ENCODE measurements around the gene PTPRD. TPM values are rescaled to one million over a fixed set of nuclear protein-coding genes. Genes with fewer than 3 reads are reported as not detected.

PTPRD gene
- total and polyA plus RNA-seq, 3 experiments from 2014 or later, result 0.02 to 0.04 TPM; not detected in 1

DNA sequence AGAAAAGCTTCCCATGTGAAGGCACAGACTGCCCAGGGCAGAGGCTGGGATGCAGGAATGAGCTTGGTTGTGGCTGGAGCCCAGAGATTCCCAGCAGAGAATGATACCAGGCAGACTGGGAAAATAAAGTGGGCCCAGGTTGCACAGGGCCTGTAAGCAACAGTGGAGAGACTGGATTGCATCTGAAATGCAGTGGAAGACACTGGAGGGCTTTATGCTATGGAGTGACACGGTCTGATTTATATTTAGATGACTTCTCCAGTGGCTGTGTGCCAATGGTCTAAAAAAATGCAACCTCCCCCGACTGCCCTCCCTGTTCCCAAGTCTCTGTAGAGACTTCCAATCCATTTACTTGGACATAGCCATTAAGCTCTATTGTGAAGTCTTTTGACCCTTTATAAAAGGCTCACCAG, 1862.2 kb downstream of the PTPRD start:
- CTCF ChIA-PET, result no interaction called here
- peaks cover 0 to 2% of the 10 kb centered on the region in 2 donors for H3K27me3 Mint-ChIP-seq

DNA sequence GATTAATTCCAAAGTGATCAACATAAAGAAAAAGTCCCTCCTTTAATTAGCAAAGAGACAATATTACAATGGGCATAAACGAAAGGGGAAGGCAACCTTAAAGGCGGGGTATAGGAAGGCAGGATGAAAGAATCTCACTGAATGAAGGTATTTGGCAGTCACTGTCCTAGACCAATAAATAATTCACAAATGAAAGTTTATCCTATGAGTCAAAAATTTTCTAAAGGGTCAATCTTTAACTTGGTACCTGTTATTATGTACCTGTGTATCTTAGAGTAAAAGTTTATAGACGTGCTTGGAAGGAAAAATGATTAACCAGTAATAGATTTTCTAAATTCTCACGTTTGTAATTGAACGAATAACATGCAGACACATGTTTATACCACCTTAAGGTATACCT, 1867.5 kb downstream of the PTPRD start:
- no peak overlapping the region for H3K4me3 Mint-ChIP-seq
- no peaks in the 10 kb centered on the region for H3K36me3 ChIP-seq (ENCODE audit: insufficient read depth, low read length)
- H3K27ac Mint-ChIP-seq, result no peak overlapping the region
- no peaks in the 10 kb centered on the region for H3K36me3 Mint-ChIP-seq
- H3K27me3 ChIP-seq (ENCODE audit: insufficient read depth, low read length, poor library complexity, severe bottlenecking), result no peaks in the 10 kb centered on the region
- H3K27ac ChIP-seq (ENCODE audit: low read depth, low read length), result no peak overlapping the region
- DNase-seq, result no peak
- ChIA-PET CTCF (no interaction called here), POLR2A (no interaction called here)
- H3K4me1 ChIP-seq (ENCODE audit: insufficient read depth, low read length), result no peaks in the 10 kb centered on the region
- H3K4me3 ChIP-seq (ENCODE audit: low read length), result no peak overlapping the region
- H3K9me3 Mint-ChIP-seq, result peaks cover 0 to 2% (median 0%) of the 10 kb centered on the region in 5 donors
- no peaks in the 10 kb centered on the region for H3K27me3 Mint-ChIP-seq
- no peaks in the 10 kb centered on the region for H3K4me1 Mint-ChIP-seq
- no peaks in the 10 kb centered on the region for H3K9me3 ChIP-seq (ENCODE audit: low read length)

More for the DNA sequence above, 1862.2 kb downstream of the PTPRD start:
- Histone ChIP-seq H3K36me3 (ENCODE audit: insufficient read depth, low read length) (no peaks in the 10 kb centered on the region), H3K4me3 (ENCODE audit: low read length) (no peak overlapping the region), H3K27ac (ENCODE audit: low read depth, low read length) (no peak overlapping the region), H3K27me3 (ENCODE audit: insufficient read depth, low read length, poor library complexity, severe bottlenecking) (no peaks in the 10 kb centered on the region), H3K4me1 (ENCODE audit: insufficient read depth, low read length) (no peaks in the 10 kb centered on the region), H3K9me3 (ENCODE audit: low read length) (no peaks in the 10 kb centered on the region)
- no peaks in the 10 kb centered on the region for H3K36me3 Mint-ChIP-seq
- H3K27ac Mint-ChIP-seq, result no peak overlapping the region
- POLR2A ChIA-PET, result no interaction called here
- no peaks in the 10 kb centered on the region for H3K4me1 Mint-ChIP-seq
- DNase-seq, result no peak
- H3K9me3 Mint-ChIP-seq, result peaks cover 0 to 2% (median 0%) of the 10 kb centered on the region in 5 donors
- no peak overlapping the region for H3K4me3 Mint-ChIP-seq

DNA sequence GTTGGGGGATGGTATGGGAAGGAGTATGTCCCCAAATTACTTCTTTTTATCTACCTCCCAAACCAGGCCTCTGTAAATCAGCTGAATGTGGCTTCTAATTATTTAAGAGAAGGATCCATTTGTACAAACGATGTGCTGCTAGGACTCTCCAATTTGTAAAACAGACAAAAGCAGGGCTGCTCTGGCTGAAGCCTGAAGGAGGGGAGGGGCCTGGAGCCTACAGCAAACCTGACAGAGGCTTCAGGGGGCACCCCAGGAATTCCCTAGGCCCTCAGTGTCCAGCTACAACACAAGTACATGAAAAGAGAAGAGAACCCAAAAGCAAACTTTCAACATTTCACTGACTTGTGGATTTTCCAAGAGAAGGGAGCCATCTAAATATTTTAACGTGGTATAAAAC, 1873.9 kb downstream of the PTPRD start:
- CTCF ChIA-PET, result no interaction called here
- Histone ChIP-seq H3K27ac (ENCODE audit: low read depth, low read length) (no peak overlapping the region), H3K4me3 (ENCODE audit: low read length) (no peak overlapping the region), H3K36me3 (ENCODE audit: insufficient read depth, low read length) (no peaks in the 10 kb centered on the region), H3K4me1 (ENCODE audit: insufficient read depth, low read length) (no peaks in the 10 kb centered on the region), H3K27me3 (ENCODE audit: insufficient read depth, low read length, poor library complexity, severe bottlenecking) (no peaks in the 10 kb centered on the region), H3K9me3 (ENCODE audit: low read length) (no peaks in the 10 kb centered on the region)
- POLR2A ChIA-PET, result no interaction called here
- Mint-ChIP-seq H3K27me3 (no peaks in the 10 kb centered on the region), H3K36me3 (no peaks in the 10 kb centered on the region), H3K4me3 (no peak overlapping the region), H3K27ac (no peak overlapping the region), H3K4me1 (no peaks in the 10 kb centered on the region), H3K9me3 (peaks cover 0 to 3% (median 0%) of the 10 kb centered on the region in 5 donors)
- no peak for DNase-seq

DNA sequence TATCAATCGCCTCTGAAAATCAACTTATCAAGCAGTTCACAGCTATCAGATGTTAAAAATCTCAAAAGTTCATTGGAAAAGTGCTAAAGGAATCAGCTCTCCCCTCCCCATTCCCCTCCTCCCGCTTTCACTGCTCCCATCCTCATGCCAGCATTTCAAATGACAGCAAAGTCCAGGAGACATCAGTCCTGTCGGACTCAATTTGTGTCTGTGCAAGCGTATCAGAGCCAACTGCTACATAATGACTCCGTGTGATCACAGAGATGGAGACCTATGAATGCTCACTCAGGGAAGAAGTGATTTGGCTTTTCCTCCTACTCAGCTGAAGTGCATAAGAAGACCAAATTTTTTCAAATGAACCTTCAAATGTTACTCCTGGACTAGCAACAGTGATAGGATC, 1876.0 kb downstream of the PTPRD start:
- Mint-ChIP-seq H3K36me3 (no peaks in the 10 kb centered on the region), H3K9me3 (peaks cover 0 to 3% (median 0%) of the 10 kb centered on the region in 5 donors), H3K27ac (no peak overlapping the region), H3K27me3 (no peaks in the 10 kb centered on the region), H3K4me3 (no peak overlapping the region), H3K4me1 (no peaks in the 10 kb centered on the region)
- DNase-seq, result no peak
- POLR2A ChIA-PET, result no interaction called here
- no peaks in the 10 kb centered on the region for H3K36me3 ChIP-seq (ENCODE audit: insufficient read depth, low read length)
- H3K27ac ChIP-seq (ENCODE audit: low read depth, low read length), result no peak overlapping the region
- no peak overlapping the region for H3K4me3 ChIP-seq (ENCODE audit: low read length)
- no peaks in the 10 kb centered on the region for H3K4me1 ChIP-seq (ENCODE audit: insufficient read depth, low read length)
- CTCF ChIA-PET, result no interaction called here
- no peaks in the 10 kb centered on the region for H3K9me3 ChIP-seq (ENCODE audit: low read length)
- H3K27me3 ChIP-seq (ENCODE audit: insufficient read depth, low read length, poor library complexity, severe bottlenecking), result no peaks in the 10 kb centered on the region

DNA sequence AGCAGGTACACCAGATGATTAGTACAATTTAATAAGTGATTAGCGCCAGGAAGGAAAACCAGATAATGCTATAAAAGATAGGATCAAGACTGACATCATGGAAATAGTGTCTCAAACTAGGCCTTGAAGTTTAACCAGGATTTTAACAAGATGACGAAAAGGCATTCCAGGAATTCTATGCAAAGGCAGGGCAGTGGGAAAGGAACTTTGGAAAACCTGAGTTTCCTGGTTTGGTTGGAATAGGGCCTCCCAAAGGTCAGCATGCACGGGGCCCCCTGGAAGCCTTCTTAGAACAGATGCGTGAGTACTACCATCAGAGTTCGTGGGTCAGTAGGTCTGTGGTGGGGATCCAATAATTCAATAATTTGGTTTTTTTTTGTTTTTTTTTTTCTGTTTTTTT, 1878.0 kb downstream of the PTPRD start:
- Histone ChIP-seq H3K36me3 (ENCODE audit: insufficient read depth, low read length) (no peaks in the 10 kb centered on the region), H3K4me3 (ENCODE audit: low read length) (no peak overlapping the region), H3K4me1 (ENCODE audit: insufficient read depth, low read length) (no peaks in the 10 kb centered on the region), H3K27ac (ENCODE audit: low read depth, low read length) (no peak overlapping the region), H3K27me3 (ENCODE audit: insufficient read depth, low read length, poor library complexity, severe bottlenecking) (no peaks in the 10 kb centered on the region), H3K9me3 (ENCODE audit: low read length) (no peaks in the 10 kb centered on the region)
- no peak overlapping the region for H3K27ac Mint-ChIP-seq
- no peaks in the 10 kb centered on the region for H3K27me3 Mint-ChIP-seq
- no peaks in the 10 kb centered on the region for H3K4me1 Mint-ChIP-seq
- POLR2A ChIA-PET, result no interaction called here
- H3K36me3 Mint-ChIP-seq, result no peaks in the 10 kb centered on the region
- DNase-seq, result no peak
- H3K4me3 Mint-ChIP-seq, result no peak overlapping the region
- H3K9me3 Mint-ChIP-seq, result peaks cover 0 to 3% (median 0%) of the 10 kb centered on the region in 5 donors
- CTCF ChIA-PET, result no interaction called here

DNA sequence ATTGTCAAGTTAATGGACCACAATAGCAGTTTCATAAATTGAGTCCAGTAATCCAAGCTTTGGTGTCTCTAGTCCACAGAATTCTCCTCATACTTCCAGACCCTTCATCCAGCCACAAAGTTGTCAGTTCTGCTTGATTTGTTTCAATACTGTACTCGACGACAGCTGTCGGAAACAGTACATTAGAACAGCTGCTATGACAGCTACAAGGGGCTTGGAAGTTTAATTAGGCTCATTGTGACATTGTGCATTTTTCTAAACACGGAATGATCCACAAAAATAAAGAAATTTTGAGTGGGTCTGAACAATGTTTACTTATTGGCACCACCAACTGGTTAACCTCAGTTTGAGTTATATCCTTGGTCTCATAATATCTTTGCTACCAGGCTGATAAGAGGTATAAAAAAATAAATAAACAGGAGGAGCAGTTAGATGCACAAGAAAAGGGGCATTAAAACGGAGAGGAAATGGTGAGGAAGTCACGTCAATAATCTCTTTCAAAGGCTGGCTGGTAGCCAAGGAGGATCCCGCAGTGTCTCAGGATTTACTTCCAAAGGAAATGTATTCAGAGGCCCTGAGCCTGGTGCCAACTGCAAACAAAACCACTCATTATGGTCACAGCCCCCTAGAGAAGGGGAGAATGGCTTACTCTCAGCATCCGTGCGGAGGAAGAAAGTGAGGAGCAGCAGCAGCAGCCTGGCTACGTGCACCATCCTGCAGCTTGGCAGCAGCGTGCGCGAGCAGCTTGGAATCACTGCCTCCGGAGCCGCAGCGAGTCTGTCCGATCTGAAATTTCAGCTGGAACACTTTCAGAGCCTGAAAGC, 1879.5 kb downstream of the PTPRD start:
- no peaks in the 10 kb centered on the region for H3K4me1 Mint-ChIP-seq
- H3K36me3 ChIP-seq (ENCODE audit: insufficient read depth, low read length), result no peaks in the 10 kb centered on the region
- H3K4me1 ChIP-seq (ENCODE audit: insufficient read depth, low read length), result no peaks in the 10 kb centered on the region
- no peak overlapping the region for H3K4me3 ChIP-seq (ENCODE audit: low read length)
- H3K27me3 ChIP-seq (ENCODE audit: insufficient read depth, low read length, poor library complexity, severe bottlenecking), result no peaks in the 10 kb centered on the region
- no peak for DNase-seq
- H3K4me3 Mint-ChIP-seq, result no peak overlapping the region
- H3K9me3 ChIP-seq (ENCODE audit: low read length), result no peaks in the 10 kb centered on the region
- H3K36me3 Mint-ChIP-seq, result no peaks in the 10 kb centered on the region
- CTCF ChIA-PET, result no interaction called here
- peaks cover 0 to 3% (median 0%) of the 10 kb centered on the region in 5 donors for H3K9me3 Mint-ChIP-seq
- H3K27me3 Mint-ChIP-seq, result no peaks in the 10 kb centered on the region
- H3K27ac ChIP-seq (ENCODE audit: low read depth, low read length), result no peak overlapping the region
- POLR2A ChIA-PET, result no interaction called here
- no peak overlapping the region for H3K27ac Mint-ChIP-seq

DNA sequence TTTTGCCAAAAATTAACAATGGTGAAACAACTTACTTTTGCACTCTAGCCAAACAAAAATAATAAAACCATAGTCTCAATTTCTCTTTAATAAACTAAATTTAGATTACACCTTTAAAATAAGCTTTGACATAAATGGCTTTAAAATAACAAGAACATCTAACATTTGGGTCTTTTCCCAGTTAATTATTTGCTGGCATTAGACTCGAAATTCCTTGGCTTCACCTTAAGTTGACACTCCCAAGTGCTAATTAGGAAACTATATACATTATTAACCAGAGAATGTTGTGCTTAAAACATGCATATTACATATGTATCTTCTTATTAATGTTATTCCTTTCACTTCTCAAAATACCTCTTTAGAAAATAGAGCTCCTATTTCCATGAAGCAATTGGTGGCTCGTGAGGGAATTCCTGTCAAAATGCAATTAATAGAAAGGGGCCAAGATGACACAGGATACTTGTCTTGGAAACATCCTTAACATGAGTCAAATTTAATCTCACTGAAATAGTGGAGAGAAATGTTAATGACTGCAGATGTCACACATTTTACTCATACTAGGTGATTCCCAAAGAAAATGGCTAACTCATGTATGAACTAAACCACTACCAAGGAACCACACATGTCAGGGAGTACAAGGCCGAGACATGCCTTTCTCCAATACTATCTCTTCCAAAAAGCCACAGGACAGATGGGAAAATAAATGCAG, 1880.3 kb downstream of the PTPRD start:
- Mint-ChIP-seq H3K9me3 (peaks cover 0 to 3% (median 0%) of the 10 kb centered on the region in 5 donors), H3K27me3 (no peaks in the 10 kb centered on the region), H3K4me1 (no peaks in the 10 kb centered on the region), H3K36me3 (no peaks in the 10 kb centered on the region), H3K4me3 (no peak overlapping the region), H3K27ac (no peak overlapping the region)
- Histone ChIP-seq H3K27ac (ENCODE audit: low read depth, low read length) (no peak overlapping the region), H3K27me3 (ENCODE audit: insufficient read depth, low read length, poor library complexity, severe bottlenecking) (no peaks in the 10 kb centered on the region), H3K4me3 (ENCODE audit: low read length) (no peak overlapping the region), H3K9me3 (ENCODE audit: low read length) (no peaks in the 10 kb centered on the region), H3K4me1 (ENCODE audit: insufficient read depth, low read length) (no peaks in the 10 kb centered on the region), H3K36me3 (ENCODE audit: insufficient read depth, low read length) (no peaks in the 10 kb centered on the region)
- ChIA-PET CTCF (no interaction called here), POLR2A (no interaction called here)
- DNase-seq, result no peak

DNA sequence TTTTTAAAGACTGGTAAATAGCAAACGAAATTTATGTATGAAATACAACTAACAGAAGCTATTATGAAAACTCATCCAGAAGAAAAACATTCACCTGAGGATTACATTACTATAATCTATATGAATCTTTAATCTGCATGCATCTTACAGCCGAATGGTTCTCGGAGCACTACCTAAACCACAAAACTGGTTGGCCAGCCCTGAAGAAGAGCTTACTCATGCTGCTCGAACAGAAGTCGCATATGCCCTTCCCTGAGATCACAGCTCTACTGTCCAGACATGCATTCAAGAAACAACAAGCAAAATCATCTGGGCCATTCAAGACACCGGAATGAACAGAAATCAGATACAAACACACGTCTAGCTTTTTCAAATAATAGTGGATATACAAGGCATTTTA, 1882.2 kb downstream of the PTPRD start:
- Mint-ChIP-seq H3K4me3 (no peak overlapping the region), H3K27me3 (no peaks in the 10 kb centered on the region), H3K27ac (no peak overlapping the region), H3K36me3 (no peaks in the 10 kb centered on the region), H3K4me1 (no peaks in the 10 kb centered on the region), H3K9me3 (peaks cover 0 to 3% (median 0%) of the 10 kb centered on the region in 5 donors)
- Histone ChIP-seq H3K9me3 (ENCODE audit: low read length) (no peaks in the 10 kb centered on the region), H3K27me3 (ENCODE audit: insufficient read depth, low read length, poor library complexity, severe bottlenecking) (no peaks in the 10 kb centered on the region), H3K4me3 (ENCODE audit: low read length) (no peak overlapping the region), H3K4me1 (ENCODE audit: insufficient read depth, low read length) (no peaks in the 10 kb centered on the region), H3K27ac (ENCODE audit: low read depth, low read length) (no peak overlapping the region), H3K36me3 (ENCODE audit: insufficient read depth, low read length) (no peaks in the 10 kb centered on the region)
- CTCF ChIA-PET, result no interaction called here
- no peak for DNase-seq
- POLR2A ChIA-PET, result no interaction called here
